Testis (tissue), 3 donors: ENCODE results near the gene ZFP37. TPM values are rescaled to one million over a fixed set of nuclear protein-coding genes. Genes with fewer than 3 reads are reported as not detected.
"Not testable (repeated sequence)": the region's sequence is repeated elsewhere in the genome, so short reads cannot be mapped to it uniquely, and the experiment has no call there.

Experiments used
- DNase-seq: peaks from one replicate; pipeline ENCODE4 v3.0.0-alpha.2; 2019
- H3K27ac ChIP-seq, 2 donors: fragments of 200-600 bp; sonication (generic); one replicate each; pipeline ENCODE4 v1.5.1; 2019
- H3K27me3 ChIP-seq: fragments of 200-600 bp; sonication (generic); one replicate; pipeline ENCODE4 v1.5.1; 2019
- H3K36me3 ChIP-seq: fragments of 200-600 bp; sonication (generic); one replicate; pipeline ENCODE4 v1.5.1; 2017; ENCODE audit warnings: low read depth; ENCODE audit errors: missing control alignments
- H3K4me1 ChIP-seq: fragments of 200-600 bp; sonication (generic); one replicate; pipeline ENCODE4 v1.5.1; 2019
- H3K4me3 ChIP-seq, 2 donors: fragments of 200-600 bp; sonication (generic); one replicate each; pipeline ENCODE4 v1.5.1; 2017 to 2019
- H3K9me3 ChIP-seq: fragments of 200-600 bp; sonication (generic); one replicate; pipeline ENCODE4 v1.5.1; 2017
- POLR2A ChIP-seq: fragments of 450-650 bp; IDR thresholded peaks from one replicate; pipeline ENCODE4 v1.6.1; 2017; ENCODE audit warnings: antibody characterized with exemption, mild to moderate bottlenecking, moderate library complexity
- WGBS, 2 donors: methylation state at CpG; one replicate each; pipeline ENCODE4 v1.1.5; 2018; 5-methylcytosine and 5-hydroxymethylcytosine counted together
- intact Hi-C: fragments of 100-400 bp; cut with DNase I; formaldehyde crosslinking; loops from one replicate; pipeline ENCODE4 v1.15.1; 2023; ENCODE audit warnings: low total_unique reads
- polyA plus RNA-seq: library from polyadenylated mRNA; stranded (reverse); fragments of 350-450 nt; fragmentation: Illumina TruSeq; extraction: RNeasy Lipid Tissue Mini Kit (QIAGEN cat#74804); gene quantifications from one replicate; pipeline ENCODE4 v1.2.3, GENCODE V29; 2014; ENCODE audit warnings: low read depth, low replicate concordance; ENCODE audit not compliant: insufficient read depth
- total RNA-seq, 2 donors: library from RNA; depleted of rRNA; stranded (reverse); fragments of >200 nt; gene quantifications; one replicate each; pipeline ENCODE4 v1.2.3, GENCODE V29; 2016
- TF ChIP-seq, protein P1 (sequence below), 3 experiments: fragments of 450-650 bp in 2 of 3; fragments of 200-600 bp in 1 of 3; sonication (generic) in 1 of 3; IDR thresholded peaks; one replicate each; pipeline ENCODE4 v1.5.1; 2016 to 2019; ENCODE audit warnings: antibody characterized with exemption in 3 of 3, mild to moderate bottlenecking in 2 of 3, moderate library complexity in 1 of 3

ZFP37 gene
- total and polyA plus RNA-seq, 3 donors from 2014 or later = 1.3 to 3.5 (median 3.4) TPM

- DNase-seq, H3K36me3 ChIP-seq, H3K4me3 ChIP-seq, intact Hi-C loops, H3K9me3 ChIP-seq, H3K4me1 ChIP-seq, H3K27me3 ChIP-seq, H3K27ac ChIP-seq: not testable (repeated sequence)
- WGBS, 2 donors = 4 to 26% methylated on average over 19 to 23 of the region's 33 CpGs
Measured at GRCh38 chr9:113061072-113061850, 4.7 kb upstream of the ZFP37 start.

- H3K4me1 ChIP-seq, H3K4me3 ChIP-seq, H3K36me3 ChIP-seq, H3K27me3 ChIP-seq, H3K9me3 ChIP-seq, H3K27ac ChIP-seq, intact Hi-C loops: not testable (repeated sequence)
- 4 to 7% methylated on average over 34 to 40 of the region's 61 CpGs for WGBS, 2 donors
- DNase-seq = peak; percentile 40
Measured at GRCh38 chr9:113059581-113060284, 3.2 kb upstream of the ZFP37 start.

DNA sequence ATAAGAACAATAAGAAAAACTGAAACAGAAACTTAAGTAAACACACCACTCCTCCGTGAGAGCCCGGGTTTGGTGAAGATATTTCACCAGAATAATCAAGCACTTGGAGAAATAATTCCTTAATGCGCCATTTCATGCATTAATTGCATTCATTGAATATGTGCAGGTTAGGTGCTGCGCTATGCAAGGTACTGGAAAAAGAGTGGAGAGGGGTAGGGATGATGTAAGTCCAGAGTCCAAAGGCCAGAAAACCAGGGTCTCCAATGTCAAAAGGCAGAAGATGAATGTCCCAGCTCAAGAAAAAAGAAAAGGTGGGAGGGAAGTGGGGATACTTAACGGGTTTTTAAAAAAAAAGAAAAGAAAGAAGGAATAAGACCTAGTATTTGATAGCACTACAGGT lies 669 bp upstream of the ZFP37 start:
- H3K4me3 ChIP-seq = peak overlapping the region; percentile 81 to 91
- DNase-seq = no peak
- no peaks in the 10 kb centered on the region for H3K9me3 ChIP-seq
- no peaks in the 10 kb centered on the region for H3K36me3 ChIP-seq
- WGBS, 2 donors = 24 to 25% methylated on average over 5 of the region's 5 CpGs
- TF ChIP-seq, protein P1, sequence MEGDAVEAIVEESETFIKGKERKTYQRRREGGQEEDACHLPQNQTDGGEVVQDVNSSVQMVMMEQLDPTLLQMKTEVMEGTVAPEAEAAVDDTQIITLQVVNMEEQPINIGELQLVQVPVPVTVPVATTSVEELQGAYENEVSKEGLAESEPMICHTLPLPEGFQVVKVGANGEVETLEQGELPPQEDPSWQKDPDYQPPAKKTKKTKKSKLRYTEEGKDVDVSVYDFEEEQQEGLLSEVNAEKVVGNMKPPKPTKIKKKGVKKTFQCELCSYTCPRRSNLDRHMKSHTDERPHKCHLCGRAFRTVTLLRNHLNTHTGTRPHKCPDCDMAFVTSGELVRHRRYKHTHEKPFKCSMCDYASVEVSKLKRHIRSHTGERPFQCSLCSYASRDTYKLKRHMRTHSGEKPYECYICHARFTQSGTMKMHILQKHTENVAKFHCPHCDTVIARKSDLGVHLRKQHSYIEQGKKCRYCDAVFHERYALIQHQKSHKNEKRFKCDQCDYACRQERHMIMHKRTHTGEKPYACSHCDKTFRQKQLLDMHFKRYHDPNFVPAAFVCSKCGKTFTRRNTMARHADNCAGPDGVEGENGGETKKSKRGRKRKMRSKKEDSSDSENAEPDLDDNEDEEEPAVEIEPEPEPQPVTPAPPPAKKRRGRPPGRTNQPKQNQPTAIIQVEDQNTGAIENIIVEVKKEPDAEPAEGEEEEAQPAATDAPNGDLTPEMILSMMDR (IDR thresholded peaks at IDR 0.05) = no peak
- TF ChIP-seq POLR2A = no peak
- peak overlapping the region in 1 of 2 donors; percentile 12 for H3K27ac ChIP-seq
- H3K27me3 ChIP-seq = peaks cover 4% of the 10 kb centered on the region
- no peaks in the 10 kb centered on the region for H3K4me1 ChIP-seq
- intact Hi-C loops = no loop called here

DNA sequence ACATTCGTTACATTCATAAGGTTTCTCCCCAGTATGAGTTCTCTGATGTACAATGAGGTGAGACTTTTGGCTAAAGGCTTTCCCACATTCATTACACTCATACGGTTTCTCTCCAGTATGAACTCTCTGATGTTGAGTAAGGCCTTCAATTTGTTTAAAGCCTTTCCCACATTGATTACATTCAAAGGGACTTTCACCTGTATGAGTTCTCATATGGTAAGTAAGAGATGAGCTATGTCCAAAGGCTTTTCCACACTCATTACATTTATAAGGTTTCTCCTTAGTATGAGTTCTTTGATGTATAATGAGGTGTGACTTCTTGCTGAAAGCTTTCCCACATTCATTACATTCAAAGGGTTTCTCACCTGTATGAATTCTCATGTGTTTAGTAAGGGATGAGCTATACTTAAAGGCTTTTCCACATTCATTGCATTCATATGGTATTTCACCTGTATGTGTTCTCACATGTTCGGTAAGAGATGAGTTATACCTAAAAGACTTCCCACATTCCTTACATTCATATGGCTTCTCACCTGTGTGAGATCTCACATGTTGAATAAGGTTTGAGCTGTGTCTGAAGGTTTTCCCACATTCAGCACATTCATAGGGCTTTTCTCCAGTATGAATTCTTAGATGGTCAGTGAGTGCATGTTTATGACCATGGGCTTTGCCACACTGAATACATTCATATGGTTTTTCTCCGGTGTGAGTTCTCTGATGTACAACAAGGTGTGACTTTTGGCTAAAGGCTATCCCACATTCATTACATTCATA lies 13.5 kb downstream of the ZFP37 start:
- H3K4me1 ChIP-seq = no peaks in the 10 kb centered on the region
- H3K9me3 ChIP-seq = no peaks in the 10 kb centered on the region
- H3K27ac ChIP-seq = no peak overlapping the region
- no peak for DNase-seq
- TF ChIP-seq, protein P1 (IDR thresholded peaks at IDR 0.05) = no peak
- no peak for TF ChIP-seq POLR2A
- H3K4me3 ChIP-seq = no peak overlapping the region
- intact Hi-C loops = no loop called here
- H3K27me3 ChIP-seq = no peaks in the 10 kb centered on the region
- 88 to 95% methylated on average over 4 of the region's 4 CpGs for WGBS, 2 donors
- H3K36me3 ChIP-seq = no peaks in the 10 kb centered on the region

- WGBS, 2 donors = 73 to 88% methylated on average over 1 of the region's 1 CpG
- Histone ChIP-seq H3K4me3 (no peak overlapping the region), H3K27ac (no peak overlapping the region), H3K27me3 (no peaks in the 10 kb centered on the region), H3K4me1 (no peaks in the 10 kb centered on the region), H3K36me3 (no peaks in the 10 kb centered on the region), H3K9me3 (no peaks in the 10 kb centered on the region)
- DNase-seq = no peak
- intact Hi-C loops = no loop called here
- TF ChIP-seq POLR2A = no peak
- TF ChIP-seq, protein P1 (IDR thresholded peaks at IDR 0.05) = no peak
Measured at GRCh38 chr9:113026200-113026599, 30.3 kb downstream of the ZFP37 start.
